HepG2 (cell line): ENCODE results near the gene ZBTB32. TPM values are rescaled to one million over a fixed set of nuclear protein-coding genes. Genes with fewer than 3 reads are reported as not detected.

ENCODE experiments used
- ATAC-seq: fragments of 200-7000 bp; cut with Tn5 transposase; 3 replicates; pipeline ENCODE4 v1.9.1; 2020; ENCODE audit warnings: mild to moderate bottlenecking, moderate library complexity
- BruUV-seq: library from RNA; stranded (reverse); fragments of 400-500 nt; replicated peaks from 2 replicates; lab custom pipeline; 2021; lab: Mats Ljungman, UMichigan
- CTCF ChIA-PET: fragments of 300-600 bp; formaldehyde crosslinking; extraction: SDS; loops from one replicate; lab custom pipeline; 2021; ENCODE audit warnings: low total read pairs, inconsistent platforms, low intra/inter-chr PET ratio; lab: Yijun Ruan, JAX
- POLR2A ChIA-PET: fragments of 350-600 bp; sonication (Branson Sonifier 250); formaldehyde crosslinking; loops from one replicate; lab custom pipeline; 2020; ENCODE audit warnings: antibody characterized with exemption, inconsistent platforms; lab: Yijun Ruan, JAX
- DNase-seq: peaks from one replicate; pipeline ENCODE4 v3.0.0-alpha.2; 2015; ENCODE audit warnings: low spot score
- FAIRE-seq: peaks from 3 replicates; lab custom pipeline; 2011; peaks lifted over from hg19 to GRCh38; lab: Jason Lieb, UNC
- H2AFZ ChIP-seq: one replicate; pipeline ENCODE4 v1.6.1; 2011; ENCODE audit warnings: low read length, inconsistent platforms
- H3K27ac ChIP-seq: fragments of 300-600 bp; 3 replicates; pipeline ENCODE4 v1.8.0; 2011; ENCODE audit warnings: mixed run types, mild to moderate bottlenecking, mixed read lengths, low read length, inconsistent platforms; ENCODE audit not compliant: insufficient read depth; ENCODE audit errors: extremely low read length
- H3K27me3 ChIP-seq, 2 experiments: fragments of 200-600 bp in 1 of 2; 2 replicates in 1 of 2; 3 replicates in 1 of 2; pipeline versions ENCODE4 v1.6.0 to v1.8.0; 2011; ENCODE audit warnings: low read length in 2 of 2, mild to moderate bottlenecking in 2 of 2, moderate library complexity in 2 of 2, inconsistent platforms in 1 of 2; ENCODE audit not compliant: insufficient read depth in 2 of 2, control insufficient read depth in 1 of 2
- H3K36me3 ChIP-seq, 2 experiments: fragments of 200-600 bp in 1 of 2; replicated peaks in 1 of 2; 2 replicates in 1 of 2; 3 replicates in 1 of 2; pipeline versions ENCODE4 v1.5.1 to v1.8.0; 2011; ENCODE audit warnings: low read length in 2 of 2, inconsistent platforms in 1 of 2; ENCODE audit not compliant: insufficient read depth in 2 of 2, control insufficient read depth in 1 of 2
- H3K4me1 ChIP-seq: 2 replicates; pipeline ENCODE4 v1.5.1; 2012; ENCODE audit warnings: low read length, inconsistent platforms; ENCODE audit not compliant: insufficient read depth
- H3K4me2 ChIP-seq: 2 replicates; pipeline ENCODE4 v1.6.0; 2011; ENCODE audit warnings: low read depth, low read length, inconsistent platforms
- H3K4me3 ChIP-seq, 3 experiments: fragments of 200-600 bp in 1 of 3; sonication (generic), shearing (Covaris generic) in 1 of 3; replicated peaks in 1 of 3; 2 replicates each; pipeline ENCODE4 v1.5.1; 2011 to 2016; ENCODE audit warnings: low read length in 3 of 3, inconsistent platforms in 2 of 3, low read depth in 2 of 3, mild to moderate bottlenecking in 2 of 3, control low read depth in 1 of 3, mixed read lengths in 1 of 3; ENCODE audit not compliant: insufficient read depth in 1 of 3
- H3K79me2 ChIP-seq: one replicate; pipeline ENCODE4 v1.6.1; 2011; ENCODE audit warnings: low read length, inconsistent platforms; ENCODE audit not compliant: insufficient read depth
- H3K9ac ChIP-seq: 2 replicates; pipeline ENCODE4 v1.6.0; 2011; ENCODE audit warnings: mild to moderate bottlenecking, low read depth, low read length, inconsistent platforms; ENCODE audit not compliant: insufficient read depth
- H3K9me3 ChIP-seq: 2 replicates; pipeline ENCODE4 v1.5.1; 2012; ENCODE audit warnings: mild to moderate bottlenecking, low read length
- H4K20me1 ChIP-seq: 2 replicates; pipeline ENCODE4 v1.6.0; 2011; ENCODE audit warnings: inconsistent platforms, mild to moderate bottlenecking, low read length, moderate library complexity; ENCODE audit not compliant: insufficient read depth
- GZF1 ChIP-seq: sonication (generic); formaldehyde crosslinking; IDR thresholded peaks from 2 replicates; pipeline ENCODE4 v1.5.1; 2020; ENCODE audit warnings: mild to moderate bottlenecking, missing genetic modification reagents
- HHEX ChIP-seq: IDR thresholded peaks from 2 replicates; pipeline ENCODE4 v1.6.1; 2016; ENCODE audit warnings: control low read depth
- HMG20A ChIP-seq: IDR thresholded peaks from 2 replicates; pipeline ENCODE4 v1.6.1; 2016; ENCODE audit warnings: borderline replicate concordance
- HNF4A ChIP-seq: sonication (generic); formaldehyde crosslinking; IDR thresholded peaks from 2 replicates; pipeline ENCODE4 v1.4.0; 2020; ENCODE audit warnings: missing genetic modification reagents
- HNRNPL ChIP-seq: fragments of 200-400 bp; formaldehyde crosslinking; IDR thresholded peaks from 2 replicates; pipeline ENCODE4 v1.6.1; 2017; ENCODE audit warnings: mild to moderate bottlenecking, low read depth, low read length
- KLF11 ChIP-seq: IDR thresholded peaks from 2 replicates; pipeline ENCODE4 v1.6.1; 2016; ENCODE audit warnings: missing compliant biosample characterization
- YEATS4 ChIP-seq: sonication (generic); formaldehyde crosslinking; IDR thresholded peaks from 2 replicates; pipeline ENCODE4 v1.4.0; 2020; ENCODE audit warnings: missing genetic modification reagents, borderline replicate concordance
- ZNF33A ChIP-seq: sonication (generic); formaldehyde crosslinking; IDR thresholded peaks from 2 replicates; pipeline ENCODE4 v1.5.1; 2020; ENCODE audit warnings: missing genetic modification reagents, mild to moderate bottlenecking, moderate library complexity, borderline replicate concordance
- ZNF7 ChIP-seq: IDR thresholded peaks from 2 replicates; pipeline ENCODE4 v1.6.1; 2016; ENCODE audit warnings: missing biosample characterization, missing genetic modification reagents
- WGBS: methylation state at CpG from one replicate; pipeline ENCODE4 v1.1.6; 2017; ENCODE audit warnings: low lambda C conversion rate; 5-methylcytosine and 5-hydroxymethylcytosine counted together
- in situ Hi-C: cut with HindIII; loops from 2 replicates; pipeline ENCODE4 v1.10.0; 2017; ENCODE audit warnings: low pct_unique_long_range_greater_than_20kb; ENCODE audit not compliant: extremely low pct_ligation_motif_present
- intact Hi-C: fragments of 100-400 bp; cut with micrococcal nuclease; formaldehyde crosslinking; loops from one replicate; pipeline ENCODE4 v1.10.0; 2022; ENCODE audit not compliant: unreplicated experiment
- polyA plus RNA-seq, 8 experiments: library from polyadenylated mRNA; depleted of rRNA in 3 of 8; stranded (reverse) in 7 of 8; unstranded in 1 of 8; fragments of >200 nt; fragmentation: Illumina TruSeq in 4 of 8; extraction: Trizol in 4 of 8; gene quantifications; 2 replicates each; pipeline versions ENCODE4 v1.2.1 to v1.2.3, GENCODE V29; 2011 to 2016; ENCODE audit warnings: low read depth in 4 of 8, missing spikeins in 1 of 8, mixed read lengths in 1 of 8; ENCODE audit not compliant: insufficient read depth in 1 of 8
- total RNA-seq, 5 experiments: library from RNA; depleted of rRNA; stranded (reverse); fragments of >200 nt; fragmentation: Illumina TruSeq; extraction: Trizol; gene quantifications; 2 replicates each; pipeline ENCODE4 v1.2.3, GENCODE V29; 2016; ENCODE audit warnings: low read depth in 1 of 5
- TF ChIP-seq, protein P1 (sequence below): sonication (generic); formaldehyde crosslinking; IDR thresholded peaks from 2 replicates; pipeline ENCODE4 v1.5.0; 2020; ENCODE audit warnings: missing genetic modification reagents
- TF ChIP-seq, protein P2 (sequence below): sonication (generic); formaldehyde crosslinking; IDR thresholded peaks from 2 replicates; pipeline ENCODE4 v1.5.0; 2020; ENCODE audit warnings: missing genetic modification reagents, mild to moderate bottlenecking, borderline replicate concordance

ZBTB32 gene
- total and polyA plus RNA-seq, 2 of the 13 experiments (the other 11 are each of a cell fraction or from before 2014, with no cell fraction given) = not detected

DNA sequence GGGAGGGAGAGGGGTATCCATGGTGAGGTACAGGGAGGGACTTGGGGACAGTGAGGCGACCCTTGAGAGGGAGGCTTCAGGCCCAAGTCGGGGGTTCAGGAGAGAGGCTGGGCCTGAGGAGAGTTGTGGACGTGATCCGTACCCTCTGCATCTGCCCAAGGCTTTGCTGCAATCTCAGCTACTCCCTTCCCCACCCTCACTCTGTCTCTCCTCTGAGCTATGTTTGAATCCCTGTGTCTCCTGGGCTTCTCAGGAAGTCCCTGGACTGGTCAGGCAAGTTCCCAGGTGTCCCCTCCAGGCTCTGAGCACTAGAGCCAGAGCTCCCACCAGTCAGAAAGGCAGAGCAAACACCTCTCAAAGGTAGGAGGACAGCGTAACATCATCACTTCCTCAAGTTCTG is 45.8 kb downstream of the ZBTB32 start (continued):
- TF ChIP-seq KLF11 (CRISPR knock-in tag) = no peak
- TF ChIP-seq, protein P1, sequence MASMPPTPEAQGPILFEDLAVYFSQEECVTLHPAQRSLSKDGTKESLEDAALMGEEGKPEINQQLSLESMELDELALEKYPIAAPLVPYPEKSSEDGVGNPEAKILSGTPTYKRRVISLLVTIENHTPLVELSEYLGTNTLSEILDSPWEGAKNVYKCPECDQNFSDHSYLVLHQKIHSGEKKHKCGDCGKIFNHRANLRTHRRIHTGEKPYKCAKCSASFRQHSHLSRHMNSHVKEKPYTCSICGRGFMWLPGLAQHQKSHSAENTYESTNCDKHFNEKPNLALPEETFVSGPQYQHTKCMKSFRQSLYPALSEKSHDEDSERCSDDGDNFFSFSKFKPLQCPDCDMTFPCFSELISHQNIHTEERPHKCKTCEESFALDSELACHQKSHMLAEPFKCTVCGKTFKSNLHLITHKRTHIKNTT = no peak
- no peak for TF ChIP-seq ZNF7 (CRISPR knock-in tag)
- TF ChIP-seq HMG20A = no peak
- TF ChIP-seq YEATS4 (CRISPR knock-in tag) = no peak
- TF ChIP-seq, protein P2, sequence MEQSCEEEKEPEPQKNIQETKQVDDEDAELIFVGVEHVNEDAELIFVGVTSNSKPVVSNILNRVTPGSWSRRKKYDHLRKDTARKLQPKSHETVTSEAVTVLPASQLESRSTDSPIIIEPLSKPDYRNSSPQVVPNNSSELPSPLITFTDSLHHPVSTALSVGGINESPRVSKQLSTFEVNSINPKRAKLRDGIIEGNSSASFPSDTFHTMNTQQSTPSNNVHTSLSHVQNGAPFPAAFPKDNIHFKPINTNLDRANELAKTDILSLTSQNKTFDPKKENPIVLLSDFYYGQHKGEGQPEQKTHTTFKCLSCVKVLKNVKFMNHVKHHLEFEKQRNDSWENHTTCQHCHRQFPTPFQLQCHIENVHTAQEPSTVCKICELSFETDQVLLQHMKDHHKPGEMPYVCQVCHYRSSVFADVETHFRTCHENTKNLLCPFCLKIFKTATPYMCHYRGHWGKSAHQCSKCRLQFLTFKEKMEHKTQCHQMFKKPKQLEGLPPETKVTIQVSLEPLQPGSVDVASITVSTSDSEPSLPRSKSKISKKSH (CRISPR knock-in tag) = no peak
- no peak for TF ChIP-seq HHEX (CRISPR knock-in tag)
- no peak for TF ChIP-seq HNF4A (CRISPR knock-in tag)

DNA sequence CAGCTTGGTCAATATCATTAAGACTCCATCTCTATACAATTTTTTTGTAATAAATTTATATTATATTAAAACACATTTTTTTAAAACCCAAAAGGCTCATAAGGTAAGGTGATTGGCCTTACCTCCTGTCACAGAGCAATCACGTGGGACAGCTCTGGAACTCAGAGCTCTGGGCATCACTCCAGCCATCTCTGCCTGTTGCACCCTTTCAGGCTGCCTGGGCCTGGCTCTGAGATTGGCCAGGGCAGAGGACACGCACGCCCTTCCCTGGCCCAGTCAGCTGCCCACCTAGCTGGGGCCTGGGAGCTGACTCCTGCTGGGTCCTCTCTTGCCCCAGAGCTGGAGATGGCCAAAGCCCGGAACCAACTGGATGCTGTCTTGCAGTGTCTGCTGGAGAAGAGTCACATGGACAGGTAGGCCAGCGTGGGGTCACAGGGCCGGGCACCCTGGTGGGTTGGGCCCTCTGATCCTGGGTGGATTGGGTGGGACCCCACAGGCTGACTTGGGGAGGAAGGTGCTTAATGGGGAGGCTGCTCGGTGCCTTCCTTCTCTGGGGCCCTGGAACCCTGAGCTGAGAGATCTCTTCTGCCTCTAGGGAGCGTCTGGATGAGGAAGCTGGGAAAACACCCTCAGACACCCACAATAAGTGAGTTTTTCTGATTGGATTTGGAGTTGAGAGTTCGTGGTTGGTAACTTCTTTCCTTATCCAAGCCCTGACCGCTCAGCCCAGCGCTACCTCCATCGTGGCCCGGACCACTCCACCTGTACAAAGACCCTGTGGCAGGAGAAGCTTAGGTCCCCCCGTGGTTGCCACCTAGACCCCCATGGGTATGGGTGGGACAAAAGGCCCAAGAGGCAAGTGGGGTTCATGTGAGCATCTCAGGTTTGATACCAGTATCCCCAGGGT is 47.7 kb downstream of the ZBTB32 start:
- Histone ChIP-seq H2AFZ (no peak overlapping the region), H3K79me2 (peaks cover 11% of the 10 kb centered on the region), H3K4me1 (peaks cover 26% of the 10 kb centered on the region), H3K27ac (no peak overlapping the region), H3K27me3 (no peaks in the 10 kb centered on the region; a peak in 1 of 5 replicates), H3K9me3 (no peaks in the 10 kb centered on the region), H3K4me2 (no peak overlapping the region), H3K4me3 (no peak overlapping the region), H3K36me3 (peaks cover 3 to 20% of the 10 kb centered on the region in 2 experiments; a peak in 3 of 5 replicates), H3K9ac (no peak overlapping the region), H4K20me1 (no peaks in the 10 kb centered on the region)
- DNase-seq = no peak
- 98% methylated on average over 10 of the region's 14 CpGs for WGBS
- in situ Hi-C loops = no loop called here
- no peak for ATAC-seq
- BruUV-seq = no TSS peak
- FAIRE-seq = no peak
- TF ChIP-seq HNRNPL (no peak), GZF1 (CRISPR knock-in tag) (no peak), ZNF33A (CRISPR knock-in tag) (no peak)
- ChIA-PET POLR2A (interaction anchor here (1.1 kb wide), 1 partner anchor 49 kb away, joined by 3 read pairs; no protein-coding TSS in a partner anchor), CTCF (no interaction called here)
- intact Hi-C loops = no loop called here
